Naive B cell (primary cell): ENCODE measurements around the gene PTK7. TPM values are rescaled to one million over a fixed set of nuclear protein-coding genes. Genes with fewer than 3 reads are reported as not detected.
"Not testable (repeated sequence)": the region's sequence is repeated elsewhere in the genome, so short reads cannot be mapped to it uniquely, and the experiment has no call there.

Experiments
- ATAC-seq, 2 donors: fragments of 150-1000 bp; cut with Tn5 transposase; 2 replicates each; pipeline ENCODE4 v1.10.0; 2021; ENCODE audit warnings: low read depth in 2 of 2, mild to moderate bottlenecking in 2 of 2, moderate library complexity in 2 of 2
- DNase-seq: peaks from one replicate; pipeline ENCODE4 v3.0.0; 2022
- H3K27ac Mint-ChIP-seq, 6 donors: one replicate each; pipeline ENCODE4 v1.8.0; 2020 to 2022; ENCODE audit warnings: mild to moderate bottlenecking in 6 of 6, mixed read lengths in 6 of 6, moderate library complexity in 5 of 6, inconsistent platforms in 2 of 6
- H3K27me3 Mint-ChIP-seq, 3 donors: one replicate each; pipeline ENCODE4 v1.8.0; 2021 to 2022; ENCODE audit warnings: mixed read lengths in 3 of 3, mild to moderate bottlenecking in 1 of 3
- H3K36me3 Mint-ChIP-seq, 2 donors: one replicate each; pipeline ENCODE4 v1.8.0; 2020 to 2022; ENCODE audit warnings: mixed read lengths in 2 of 2, inconsistent platforms in 1 of 2, mild to moderate bottlenecking in 1 of 2
- H3K4me1 Mint-ChIP-seq, 3 donors: one replicate each; pipeline ENCODE4 v1.8.0; 2020 to 2022; ENCODE audit warnings: mixed read lengths in 3 of 3, inconsistent platforms in 1 of 3, mild to moderate bottlenecking in 1 of 3, moderate library complexity in 1 of 3
- H3K4me3 Mint-ChIP-seq, 8 donors: one replicate each; pipeline ENCODE4 v1.8.0; 2020 to 2022; ENCODE audit warnings: mild to moderate bottlenecking in 8 of 8, mixed read lengths in 8 of 8, moderate library complexity in 8 of 8, inconsistent platforms in 2 of 8
- H3K9me3 Mint-ChIP-seq, 7 donors: one replicate each; pipeline ENCODE4 v1.8.0; 2020 to 2022; ENCODE audit warnings: mixed read lengths in 7 of 7, mild to moderate bottlenecking in 5 of 7, inconsistent platforms in 2 of 7, moderate library complexity in 1 of 7
- polyA plus RNA-seq, 6 donors: library from polyadenylated mRNA; unstranded; fragments of 300-500 nt; fragmentation: Illumina TruSeq; gene quantifications; one replicate each; pipeline ENCODE4 v1.2.3, GENCODE V29; 2021; ENCODE audit warnings: low read depth in 6 of 6

PTK7 gene
- polyA plus RNA-seq, 6 donors from 2014 or later, result not detected

- Mint-ChIP-seq H3K4me1 (peaks cover 0 to 4% (median 0%) of the 10 kb centered on the region in 3 donors), H3K9me3 (no peaks in the 10 kb centered on the region), H3K4me3 (no peak overlapping the region), H3K27me3 (no peaks in the 10 kb centered on the region), H3K27ac (peak overlapping the region in 1 of 6 donors; percentile 37), H3K36me3 (no peaks in the 10 kb centered on the region)
- DNase-seq (no peak), ATAC-seq (no peak)
Observed at GRCh38 chr6:43120944-43121913, 45.1 kb downstream of the PTK7 start.

GRCh38 chr6:43122146-43122545 lies 46.0 kb downstream of the PTK7 start:
- ATAC-seq, result no peak
- no peak overlapping the region for H3K4me3 Mint-ChIP-seq
- H3K4me1 Mint-ChIP-seq, result no peaks in the 10 kb centered on the region
- H3K27ac Mint-ChIP-seq, result no peak overlapping the region
- H3K9me3 Mint-ChIP-seq, result no peaks in the 10 kb centered on the region
- no peak for DNase-seq
- no peaks in the 10 kb centered on the region for H3K36me3 Mint-ChIP-seq
- H3K27me3 Mint-ChIP-seq, result no peaks in the 10 kb centered on the region

DNA sequence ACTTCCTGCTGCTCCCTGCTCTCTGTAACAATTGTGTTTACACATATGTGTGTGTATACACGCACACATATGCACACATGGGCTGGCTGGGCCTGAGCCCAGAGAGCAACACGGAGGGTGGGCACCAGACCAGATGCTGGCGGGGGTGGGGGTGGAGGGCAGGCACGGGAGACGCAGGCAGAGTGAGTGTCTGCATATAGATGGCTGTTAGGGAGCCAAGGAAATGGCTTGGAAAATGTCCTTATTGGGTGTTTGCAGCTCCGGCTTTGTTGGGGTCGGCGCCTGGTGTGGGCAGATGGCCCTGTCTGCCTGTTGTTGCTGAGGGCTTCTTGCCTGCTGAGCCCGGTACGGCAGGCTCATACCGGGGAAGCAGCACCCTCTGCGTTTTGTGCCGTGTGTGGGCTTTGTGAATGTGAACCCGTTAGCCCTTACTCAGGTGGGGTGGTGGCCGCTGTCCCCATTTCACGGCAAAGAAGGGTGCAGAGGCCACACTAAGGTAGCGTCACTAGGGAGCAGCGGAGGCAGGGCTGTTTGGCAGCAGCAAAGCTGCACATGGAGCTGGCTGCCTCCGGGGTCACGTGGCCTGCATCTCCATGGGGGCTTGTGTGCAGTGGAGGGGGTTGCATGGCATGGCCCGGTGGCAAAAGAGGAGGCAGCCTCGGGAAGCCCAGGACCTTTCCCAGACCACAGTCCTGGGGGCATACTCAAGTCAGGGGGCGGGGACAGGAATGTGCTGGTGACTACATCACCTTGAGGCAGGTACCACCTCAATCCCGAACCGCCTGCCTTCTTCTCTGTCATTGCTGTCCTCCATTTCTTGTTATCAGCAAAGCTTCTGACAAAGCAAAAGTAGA lies 47.6 kb downstream of the PTK7 start:
- Mint-ChIP-seq H3K9me3 (no peaks in the 10 kb centered on the region), H3K4me3 (no peak overlapping the region), H3K27ac (no peak overlapping the region), H3K4me1 (no peaks in the 10 kb centered on the region), H3K36me3 (no peaks in the 10 kb centered on the region), H3K27me3 (no peaks in the 10 kb centered on the region)
- ATAC-seq, result no peak
- DNase-seq, result no peak

DNA sequence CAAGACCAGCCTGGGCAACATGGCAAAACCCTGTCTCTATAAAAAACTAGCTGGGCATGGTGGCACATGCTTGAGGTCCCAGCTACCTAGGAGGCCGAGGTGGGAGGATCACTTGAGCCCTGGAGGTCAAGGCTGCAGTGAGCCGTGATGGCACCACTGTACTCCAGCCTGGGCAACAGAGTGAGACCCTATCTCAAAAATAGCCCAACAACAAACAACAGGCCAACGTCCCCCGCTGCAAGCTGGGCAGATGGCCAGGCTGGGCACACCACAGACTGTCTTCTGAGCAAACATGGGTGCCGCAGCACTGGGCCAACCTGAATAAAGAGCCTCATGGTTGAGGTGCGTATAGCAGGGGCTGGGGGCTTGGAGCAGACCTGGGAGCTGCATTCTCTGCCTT lies 48.4 kb downstream of the PTK7 start:
- H3K27me3 Mint-ChIP-seq, result no peaks in the 10 kb centered on the region
- no peaks in the 10 kb centered on the region for H3K9me3 Mint-ChIP-seq
- H3K4me3 Mint-ChIP-seq, result no peak overlapping the region
- ATAC-seq (no peak), DNase-seq (no peak)
- no peaks in the 10 kb centered on the region for H3K4me1 Mint-ChIP-seq
- H3K36me3 Mint-ChIP-seq, result no peaks in the 10 kb centered on the region
- H3K27ac Mint-ChIP-seq, result no peak overlapping the region

GRCh38 chr6:43125119-43125518 lies 49.0 kb downstream of the PTK7 start:
- Mint-ChIP-seq H3K4me1 (peaks cover 0 to 3% (median 0%) of the 10 kb centered on the region in 3 donors), H3K4me3 (no peak overlapping the region), H3K27me3 (no peaks in the 10 kb centered on the region), H3K36me3 (no peaks in the 10 kb centered on the region), H3K9me3 (no peaks in the 10 kb centered on the region), H3K27ac (no peak overlapping the region)
- ATAC-seq (no peak), DNase-seq (no peak)

GRCh38 chr6:43125555-43125954 lies 49.4 kb downstream of the PTK7 start:
- Mint-ChIP-seq H3K36me3 (no peaks in the 10 kb centered on the region), H3K9me3 (no peaks in the 10 kb centered on the region), H3K27me3 (no peaks in the 10 kb centered on the region), H3K4me3 (no peak overlapping the region), H3K27ac (no peak overlapping the region), H3K4me1 (peaks cover 0 to 3% (median 0%) of the 10 kb centered on the region in 3 donors)
- ATAC-seq (no peak), DNase-seq (no peak)

DNA sequence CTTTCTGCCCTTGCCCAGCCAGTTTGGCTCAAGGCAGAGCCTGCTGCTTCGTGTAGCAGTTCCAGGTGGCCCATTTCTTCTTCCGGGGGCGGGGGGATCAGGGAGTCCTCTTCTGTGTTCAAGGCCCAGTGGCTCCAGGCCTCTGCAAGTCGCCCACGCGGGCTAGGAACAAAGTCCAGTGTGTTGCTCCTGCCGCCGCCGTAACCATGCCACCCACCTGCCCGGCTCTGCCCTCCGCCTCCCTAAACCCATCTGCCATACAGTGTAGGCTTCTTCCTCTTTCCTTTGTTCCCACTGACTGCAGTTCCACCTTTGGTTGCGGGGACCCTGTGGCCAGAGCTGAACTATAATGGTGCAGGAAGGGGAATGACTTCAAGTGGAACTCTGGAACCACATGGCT lies 51.1 kb downstream of the PTK7 start:
- H3K4me3 Mint-ChIP-seq, result no peak overlapping the region
- peaks cover 0 to 3% (median 0%) of the 10 kb centered on the region in 3 donors for H3K4me1 Mint-ChIP-seq
- DNase-seq (no peak), ATAC-seq (no peak)
- H3K9me3 Mint-ChIP-seq, result no peaks in the 10 kb centered on the region
- no peaks in the 10 kb centered on the region for H3K36me3 Mint-ChIP-seq
- peaks cover 0 to 9% (median 0%) of the 10 kb centered on the region in 3 donors for H3K27me3 Mint-ChIP-seq
- H3K27ac Mint-ChIP-seq, result no peak overlapping the region

DNA sequence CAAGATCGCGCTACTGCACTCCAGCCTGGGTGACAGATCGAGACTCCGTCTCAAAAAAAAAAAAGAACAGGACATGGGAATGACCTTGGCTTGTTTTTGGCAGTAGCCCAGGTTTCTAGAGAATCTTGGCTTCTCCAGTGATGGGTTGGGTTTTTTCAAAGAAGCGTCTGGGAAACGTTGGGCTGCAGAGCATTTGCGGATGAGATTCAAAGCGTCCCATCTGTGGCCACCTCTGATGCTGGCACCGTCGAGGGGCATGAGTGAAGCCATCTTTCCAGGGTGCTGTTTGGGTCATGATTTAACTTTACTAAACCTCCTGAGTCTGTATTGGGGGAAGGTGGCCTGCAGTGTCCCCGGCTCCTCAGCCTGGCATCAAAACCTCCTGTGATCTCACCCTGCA lies 51.8 kb downstream of the PTK7 start:
- H3K4me3 Mint-ChIP-seq, result no peak overlapping the region
- H3K27me3 Mint-ChIP-seq, result peaks cover 0 to 9% (median 0%) of the 10 kb centered on the region in 3 donors
- peaks cover 0 to 3% (median 0%) of the 10 kb centered on the region in 3 donors for H3K4me1 Mint-ChIP-seq
- ATAC-seq (no peak), DNase-seq (no peak)
- H3K36me3 Mint-ChIP-seq, result no peaks in the 10 kb centered on the region
- H3K9me3 Mint-ChIP-seq, result no peaks in the 10 kb centered on the region
- no peak overlapping the region for H3K27ac Mint-ChIP-seq

- Mint-ChIP-seq H3K36me3 (no peaks in the 10 kb centered on the region), H3K27ac (no peak overlapping the region), H3K4me3 (no peak overlapping the region), H3K4me1 (peaks cover 0 to 3% (median 0%) of the 10 kb centered on the region in 3 donors), H3K27me3 (peaks cover 0 to 9% (median 0%) of the 10 kb centered on the region in 3 donors), H3K9me3 (no peaks in the 10 kb centered on the region)
- DNase-seq, result no peak
- no peak for ATAC-seq
Observed at GRCh38 chr6:43128926-43129325, 52.8 kb downstream of the PTK7 start.

- H3K4me3 Mint-ChIP-seq, result no peak overlapping the region
- H3K9me3 Mint-ChIP-seq, result no peaks in the 10 kb centered on the region
- H3K4me1 Mint-ChIP-seq, result peaks cover 0 to 3% (median 0%) of the 10 kb centered on the region in 3 donors
- peaks cover 0 to 9% (median 0%) of the 10 kb centered on the region in 3 donors for H3K27me3 Mint-ChIP-seq
- no peaks in the 10 kb centered on the region for H3K36me3 Mint-ChIP-seq
- ATAC-seq, result peak; percentile 40 to 55
- H3K27ac Mint-ChIP-seq, result no peak overlapping the region
- DNase-seq, result no peak
Observed at GRCh38 chr6:43129434-43130194, 53.5 kb downstream of the PTK7 start.

DNA sequence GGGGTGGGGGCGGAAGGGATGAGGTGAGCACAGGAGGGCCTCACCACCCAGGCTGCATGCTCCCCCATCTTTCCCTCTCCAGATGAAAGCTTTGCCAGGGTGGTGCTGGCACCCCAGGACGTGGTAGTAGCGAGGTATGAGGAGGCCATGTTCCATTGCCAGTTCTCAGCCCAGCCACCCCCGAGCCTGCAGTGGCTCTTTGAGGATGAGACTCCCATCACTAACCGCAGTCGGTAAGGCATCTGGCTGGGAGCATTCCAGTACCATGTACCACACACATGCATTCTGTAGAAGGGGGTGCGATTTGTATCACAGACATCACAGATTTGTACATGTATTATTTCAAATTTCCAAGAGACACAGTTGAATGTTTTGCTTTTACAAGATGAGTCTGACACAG lies 54.3 kb downstream of the PTK7 start:
- H3K27ac Mint-ChIP-seq, result no peak overlapping the region
- no peak for ATAC-seq
- H3K4me1 Mint-ChIP-seq, result peaks cover 0 to 3% (median 0%) of the 10 kb centered on the region in 3 donors
- H3K4me3 Mint-ChIP-seq, result no peak overlapping the region
- H3K9me3 Mint-ChIP-seq, result no peaks in the 10 kb centered on the region
- H3K36me3 Mint-ChIP-seq, result no peaks in the 10 kb centered on the region
- H3K27me3 Mint-ChIP-seq, result peaks cover 0 to 9% (median 0%) of the 10 kb centered on the region in 3 donors
- DNase-seq, result no peak

GRCh38 chr6:43131379-43131778 lies 55.3 kb downstream of the PTK7 start:
- H3K36me3 Mint-ChIP-seq, H3K4me1 Mint-ChIP-seq, H3K9me3 Mint-ChIP-seq, H3K27me3 Mint-ChIP-seq, H3K27ac Mint-ChIP-seq, ATAC-seq, DNase-seq: not testable (repeated sequence)
- H3K4me3 Mint-ChIP-seq, result peak overlapping the region in 1 of 8 donors; percentile 53

- H3K4me1 Mint-ChIP-seq, result peaks cover 0 to 1% (median 0%) of the 10 kb centered on the region in 3 donors
- H3K36me3 Mint-ChIP-seq, result no peaks in the 10 kb centered on the region
- H3K9me3 Mint-ChIP-seq, result no peaks in the 10 kb centered on the region
- no peaks in the 10 kb centered on the region for H3K27me3 Mint-ChIP-seq
- no peak for DNase-seq
- H3K27ac Mint-ChIP-seq, result no peak overlapping the region
- no peak for ATAC-seq
- H3K4me3 Mint-ChIP-seq, result no peak overlapping the region
Observed at GRCh38 chr6:43138267-43138666, 62.2 kb downstream of the PTK7 start.
